ENCODE results near the gene SORBS1.

Gene SORBS1

GRCh38 chr10:95389982-95390381, 171.2 kb downstream of the SORBS1 start:
- Mint-ChIP-seq H3K36me3 (ENCODE audit: low read depth) (no peaks in the 10 kb centered on the region), H3K4me1 (ENCODE audit: low read depth) (peaks cover 23% of the 10 kb centered on the region), H3K4me3 (no peak overlapping the region), H3K27me3 (no peaks in the 10 kb centered on the region), H3K27ac (no peak overlapping the region), H3K9me3 (no peaks in the 10 kb centered on the region)
- intact Hi-C loops (cut with micrococcal nuclease) = no loop called here

DNA sequence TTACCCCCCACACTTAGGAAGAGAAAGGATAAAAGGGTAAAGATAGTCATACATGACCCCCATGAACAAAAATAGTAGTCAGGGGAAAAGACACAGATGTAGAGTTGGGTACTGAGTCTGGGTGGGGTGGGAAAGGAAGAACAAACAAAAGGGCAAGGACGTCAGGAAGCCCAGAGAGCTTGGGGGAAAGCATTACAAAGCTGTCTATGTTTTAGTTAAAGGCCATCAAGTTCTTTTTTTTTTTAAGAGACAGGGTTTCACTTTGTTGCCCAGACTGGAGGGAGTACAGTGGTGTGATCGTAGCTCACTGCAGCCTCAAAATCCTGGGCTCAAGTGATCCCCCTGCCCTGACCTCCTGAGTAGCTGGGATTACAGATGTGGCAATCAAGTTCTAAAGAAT, 172.0 kb downstream of the SORBS1 start:
- H3K4me3 Mint-ChIP-seq = no peak overlapping the region
- no peak overlapping the region for H3K27ac Mint-ChIP-seq
- H3K4me1 Mint-ChIP-seq (ENCODE audit: low read depth) = peaks cover 23% of the 10 kb centered on the region
- H3K9me3 Mint-ChIP-seq = no peaks in the 10 kb centered on the region
- no peaks in the 10 kb centered on the region for H3K36me3 Mint-ChIP-seq (ENCODE audit: low read depth)
- intact Hi-C loops (cut with micrococcal nuclease) = no loop called here
- peaks cover 3% of the 10 kb centered on the region for H3K27me3 Mint-ChIP-seq

GRCh38 chr10:95388539-95388938, 172.6 kb downstream of the SORBS1 start:
- H3K27me3 Mint-ChIP-seq = peaks cover 3% of the 10 kb centered on the region
- H3K4me1 Mint-ChIP-seq (ENCODE audit: low read depth) = peaks cover 23% of the 10 kb centered on the region
- intact Hi-C loops (cut with micrococcal nuclease) = no loop called here
- H3K9me3 Mint-ChIP-seq = no peaks in the 10 kb centered on the region
- no peak overlapping the region for H3K4me3 Mint-ChIP-seq
- H3K36me3 Mint-ChIP-seq (ENCODE audit: low read depth) = no peaks in the 10 kb centered on the region
- no peak overlapping the region for H3K27ac Mint-ChIP-seq

DNA sequence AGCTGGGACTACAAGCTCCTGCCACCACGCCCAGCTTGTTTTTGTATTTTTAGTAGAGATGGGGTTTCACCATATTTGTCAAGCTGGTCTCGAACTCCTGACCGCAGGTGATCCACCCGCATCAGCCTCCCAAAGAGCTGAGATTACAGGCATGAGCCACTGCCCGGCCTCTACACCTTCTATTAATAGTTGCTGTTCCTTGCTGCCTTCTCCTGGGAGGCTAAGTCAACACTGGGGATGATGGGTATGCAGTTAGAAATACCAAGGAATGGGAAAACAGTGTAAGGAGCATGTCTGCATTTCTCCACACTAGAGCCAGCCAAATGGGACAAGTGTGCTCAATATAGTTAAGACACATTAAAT, 173.1 kb downstream of the SORBS1 start:
- H3K27me3 Mint-ChIP-seq = peaks cover 3% of the 10 kb centered on the region
- no peaks in the 10 kb centered on the region for H3K36me3 Mint-ChIP-seq (ENCODE audit: low read depth)
- intact Hi-C loops (cut with micrococcal nuclease) = no loop called here
- peaks cover 23% of the 10 kb centered on the region for H3K4me1 Mint-ChIP-seq (ENCODE audit: low read depth)
- H3K27ac Mint-ChIP-seq = no peak overlapping the region
- H3K9me3 Mint-ChIP-seq = no peaks in the 10 kb centered on the region
- no peak overlapping the region for H3K4me3 Mint-ChIP-seq

GRCh38 chr10:95384011-95384704, 177.0 kb downstream of the SORBS1 start:
- intact Hi-C loops (cut with micrococcal nuclease) = no loop called here
- Mint-ChIP-seq H3K36me3 (ENCODE audit: low read depth) (no peaks in the 10 kb centered on the region), H3K4me1 (ENCODE audit: low read depth) (peaks cover 18% of the 10 kb centered on the region), H3K9me3 (no peaks in the 10 kb centered on the region), H3K27ac (no peak overlapping the region), H3K27me3 (peaks cover 5% of the 10 kb centered on the region), H3K4me3 (no peak overlapping the region)

GRCh38 chr10:95382596-95382995, 178.6 kb downstream of the SORBS1 start:
- peaks cover 8% of the 10 kb centered on the region for H3K4me1 Mint-ChIP-seq (ENCODE audit: low read depth)
- intact Hi-C loops (cut with micrococcal nuclease) = no loop called here
- H3K36me3 Mint-ChIP-seq (ENCODE audit: low read depth) = no peaks in the 10 kb centered on the region
- H3K9me3 Mint-ChIP-seq = no peaks in the 10 kb centered on the region
- no peak overlapping the region for H3K27ac Mint-ChIP-seq
- peaks cover 5% of the 10 kb centered on the region for H3K27me3 Mint-ChIP-seq
- H3K4me3 Mint-ChIP-seq = no peak overlapping the region

DNA sequence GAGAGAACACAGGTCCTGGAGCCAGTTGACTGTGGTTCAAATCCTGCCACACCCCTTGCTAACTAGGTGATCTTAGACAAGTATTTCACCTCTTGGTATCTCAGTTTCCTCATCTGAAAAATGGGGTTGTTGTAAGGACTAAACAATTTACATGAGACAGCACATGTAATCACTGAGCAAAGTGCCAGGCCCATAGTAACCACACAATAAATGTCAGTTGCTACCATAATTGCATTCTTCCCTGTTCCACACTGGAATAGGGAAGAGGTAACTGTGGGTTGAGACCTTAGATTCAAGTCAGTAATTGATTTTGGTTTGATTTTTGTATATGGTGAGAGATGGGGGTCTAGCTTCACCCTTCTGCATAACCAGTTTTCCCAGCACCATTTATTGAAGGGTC, 179.0 kb downstream of the SORBS1 start:
- intact Hi-C loops (cut with micrococcal nuclease) = no loop called here

DNA sequence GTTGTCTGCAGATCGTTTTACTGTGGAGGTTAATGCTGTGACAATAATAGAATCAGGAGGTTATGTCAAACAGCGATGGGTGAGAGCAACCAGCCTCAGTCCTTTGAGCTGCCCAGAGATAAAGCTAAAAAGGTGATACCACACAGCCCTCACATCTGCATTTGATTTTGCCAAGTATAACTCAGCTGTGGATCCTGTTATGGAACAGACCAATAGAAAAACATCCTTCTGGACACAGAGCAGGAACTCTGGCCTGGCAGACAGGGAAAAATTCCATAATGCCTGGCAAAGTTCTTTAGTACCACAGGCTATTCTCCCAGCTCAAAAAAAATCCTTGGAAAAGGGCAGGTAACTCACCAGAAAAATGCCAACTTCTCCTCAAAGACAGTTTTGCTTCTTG, 183.2 kb downstream of the SORBS1 start:
- intact Hi-C loops (cut with micrococcal nuclease) = no loop called here

More for the DNA sequence above, 179.0 kb downstream of the SORBS1 start:
- Mint-ChIP-seq H3K4me1 (ENCODE audit: low read depth) (peaks cover 6% of the 10 kb centered on the region), H3K27me3 (peaks cover 5% of the 10 kb centered on the region), H3K36me3 (ENCODE audit: low read depth) (no peaks in the 10 kb centered on the region), H3K27ac (no peak overlapping the region), H3K4me3 (no peak overlapping the region), H3K9me3 (no peaks in the 10 kb centered on the region)

DNA sequence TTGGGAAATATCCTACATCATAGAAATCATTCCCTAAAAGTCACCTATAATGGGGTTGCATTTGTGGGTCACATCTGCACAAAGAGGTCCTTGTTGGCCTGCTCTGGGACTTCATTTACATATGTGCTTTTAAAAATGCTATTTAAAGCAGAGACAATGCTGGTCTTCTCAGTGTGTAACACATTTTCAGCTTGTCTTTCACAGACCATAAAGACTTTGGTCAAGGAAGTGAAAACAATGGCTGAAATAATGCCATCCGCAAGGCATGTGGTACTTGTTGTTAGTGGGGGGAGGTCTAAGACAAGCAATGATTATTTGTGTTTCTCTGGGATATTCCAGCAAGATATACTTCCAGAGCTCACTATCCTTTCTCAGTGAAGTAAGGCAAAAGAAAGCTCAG, 185.8 kb downstream of the SORBS1 start:
- Mint-ChIP-seq H3K9me3 (no peaks in the 10 kb centered on the region), H3K27ac (no peak overlapping the region), H3K4me1 (ENCODE audit: low read depth) (no peaks in the 10 kb centered on the region), H3K36me3 (ENCODE audit: low read depth) (no peaks in the 10 kb centered on the region), H3K27me3 (peaks cover 12% of the 10 kb centered on the region), H3K4me3 (no peak overlapping the region)
- intact Hi-C loops (cut with micrococcal nuclease) = no loop called here

More for the DNA sequence above, 183.2 kb downstream of the SORBS1 start:
- H3K27me3 Mint-ChIP-seq = peaks cover 5% of the 10 kb centered on the region
- no peaks in the 10 kb centered on the region for H3K4me1 Mint-ChIP-seq (ENCODE audit: low read depth)
- H3K9me3 Mint-ChIP-seq = no peaks in the 10 kb centered on the region
- no peak overlapping the region for H3K27ac Mint-ChIP-seq
- no peak overlapping the region for H3K4me3 Mint-ChIP-seq
- H3K36me3 Mint-ChIP-seq (ENCODE audit: low read depth) = no peaks in the 10 kb centered on the region

- Mint-ChIP-seq H3K4me1 (ENCODE audit: low read depth) (no peaks in the 10 kb centered on the region), H3K4me3 (no peak overlapping the region), H3K36me3 (ENCODE audit: low read depth) (no peaks in the 10 kb centered on the region), H3K27ac (no peak overlapping the region), H3K27me3 (peaks cover 12% of the 10 kb centered on the region), H3K9me3 (no peaks in the 10 kb centered on the region)
- intact Hi-C loops (cut with micrococcal nuclease) = loop anchor here (1.0 kb wide), 2 partner anchors 71 to 227 kb away; no protein-coding TSS in a partner anchor
These were observed 186.5 kb downstream of the SORBS1 start for GRCh38 chr10:95374597-95375209.

GRCh38 chr10:95373660-95374059, 187.5 kb downstream of the SORBS1 start:
- Mint-ChIP-seq H3K4me3 (no peak overlapping the region), H3K27ac (no peak overlapping the region), H3K36me3 (ENCODE audit: low read depth) (no peaks in the 10 kb centered on the region), H3K4me1 (ENCODE audit: low read depth) (no peaks in the 10 kb centered on the region), H3K9me3 (no peaks in the 10 kb centered on the region), H3K27me3 (peaks cover 17% of the 10 kb centered on the region)
- intact Hi-C loops (cut with micrococcal nuclease) = loop anchor here (1.0 kb wide), 2 partner anchors 72 to 228 kb away; no protein-coding TSS in a partner anchor

DNA sequence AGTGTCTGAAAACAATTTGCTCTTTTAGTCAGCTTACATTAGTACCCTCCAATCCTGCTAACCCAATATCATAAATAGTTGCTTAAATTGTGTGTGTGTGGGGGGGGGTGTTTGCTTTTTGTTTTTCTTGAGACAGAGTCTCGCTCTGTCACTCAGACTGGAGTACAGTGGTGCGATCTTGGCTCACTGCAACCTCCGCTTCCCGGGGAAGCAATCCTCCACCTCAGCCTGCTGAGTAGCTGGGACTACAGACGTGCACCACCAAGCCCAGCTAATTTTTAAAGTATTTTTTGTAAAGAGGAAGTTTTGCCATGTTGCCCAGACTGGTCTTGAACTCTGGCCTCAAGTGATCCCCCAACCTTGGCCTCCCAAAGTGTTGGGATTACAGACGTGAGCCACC, 196.8 kb downstream of the SORBS1 start:
- no peak overlapping the region for H3K4me3 Mint-ChIP-seq
- peaks cover 11% of the 10 kb centered on the region for H3K27me3 Mint-ChIP-seq
- H3K9me3 Mint-ChIP-seq = no peaks in the 10 kb centered on the region
- H3K27ac Mint-ChIP-seq = no peak overlapping the region
- intact Hi-C loops (cut with micrococcal nuclease) = no loop called here
- no peaks in the 10 kb centered on the region for H3K36me3 Mint-ChIP-seq (ENCODE audit: low read depth)
- H3K4me1 Mint-ChIP-seq (ENCODE audit: low read depth) = no peaks in the 10 kb centered on the region

DNA sequence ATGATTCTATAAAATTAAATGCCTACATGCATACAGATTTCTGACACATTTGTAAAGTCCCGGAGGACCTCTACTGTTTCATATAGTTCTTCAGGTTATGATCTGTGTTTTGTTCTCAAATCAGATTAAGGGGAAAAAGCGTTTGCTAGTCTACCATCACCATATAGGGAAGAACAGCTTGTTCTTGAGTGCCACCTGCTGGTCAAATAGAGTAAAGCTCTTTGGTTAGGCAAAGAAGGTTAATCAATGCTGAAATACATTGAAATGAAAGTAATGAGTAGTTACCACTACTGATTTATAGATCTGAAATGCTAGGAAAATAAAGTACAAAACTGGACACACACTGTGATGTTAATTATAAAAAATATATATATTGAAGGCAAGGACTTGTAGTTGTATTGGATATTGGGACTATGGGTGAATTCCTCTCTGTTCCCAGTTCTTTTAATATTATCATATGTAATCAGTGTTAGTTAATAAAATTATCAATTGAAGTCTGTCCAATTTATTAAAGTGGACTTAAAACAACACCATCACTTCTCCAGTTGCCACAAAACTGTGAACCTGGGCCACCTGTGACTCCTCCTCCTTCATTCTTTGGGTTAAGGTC, 197.8 kb downstream of the SORBS1 start:
- H3K27me3 Mint-ChIP-seq = peaks cover 6% of the 10 kb centered on the region
- no peaks in the 10 kb centered on the region for H3K4me1 Mint-ChIP-seq (ENCODE audit: low read depth)
- intact Hi-C loops (cut with micrococcal nuclease) = loop anchor here (1.0 kb wide), 3 partner anchors 117 to 230 kb away; no protein-coding TSS in a partner anchor
- H3K9me3 Mint-ChIP-seq = no peaks in the 10 kb centered on the region
- H3K27ac Mint-ChIP-seq = no peak overlapping the region
- H3K4me3 Mint-ChIP-seq = no peak overlapping the region
- no peaks in the 10 kb centered on the region for H3K36me3 Mint-ChIP-seq (ENCODE audit: low read depth)

DNA sequence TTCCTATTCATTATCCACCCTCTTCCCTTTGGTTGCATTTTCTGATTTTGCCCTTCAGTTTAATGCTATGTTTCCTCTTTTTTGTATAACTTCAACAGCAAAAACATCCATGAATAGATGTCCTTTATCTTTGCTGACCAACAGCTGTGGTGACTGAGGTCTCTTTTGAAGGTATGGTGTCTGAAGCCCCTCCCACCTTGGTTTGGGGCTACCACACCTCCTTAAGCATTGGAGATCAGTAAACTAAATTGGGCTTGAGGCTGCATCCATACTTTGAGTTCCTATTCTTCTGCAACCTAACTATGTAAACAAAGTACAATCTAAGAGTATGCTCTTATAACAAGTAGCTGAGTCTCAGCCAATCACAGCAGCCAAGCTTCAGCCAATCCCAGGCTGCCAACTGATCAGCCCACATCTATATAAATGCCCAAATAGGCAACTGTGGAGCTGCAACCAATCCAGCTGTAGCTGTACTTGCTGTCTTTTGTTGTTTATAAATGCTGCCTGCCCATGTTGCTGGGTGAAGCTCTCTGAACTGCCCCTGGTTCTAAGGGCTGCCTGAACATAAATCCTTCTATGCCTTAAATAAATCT, 201.0 kb downstream of the SORBS1 start:
- Mint-ChIP-seq H3K9me3 (no peaks in the 10 kb centered on the region), H3K36me3 (ENCODE audit: low read depth) (no peaks in the 10 kb centered on the region), H3K4me3 (no peak overlapping the region), H3K27ac (no peak overlapping the region), H3K27me3 (peaks cover 6% of the 10 kb centered on the region), H3K4me1 (ENCODE audit: low read depth) (no peaks in the 10 kb centered on the region)
- intact Hi-C loops (cut with micrococcal nuclease) = no loop called here
